Gastrocnemius medialis (tissue), 4 donors: ENCODE data around the gene CLDN4.

Experiments
- CTCF ChIP-seq, 5 experiments: fragments of 450-650 bp in 3 of 5; fragments of 200-600 bp in 2 of 5; sonication (generic) in 2 of 5; IDR thresholded peaks in 4 of 5; conservative IDR thresholded peaks in 1 of 5; 1 replicate in 4 of 5; 2 replicates in 1 of 5; pipeline ENCODE4 v1.5.1; 2016 to 2019; ENCODE audit warnings: antibody characterized with exemption in 5 of 5, mild to moderate bottlenecking in 3 of 5, moderate library complexity in 3 of 5
- POLR2A ChIP-seq, 2 donors: fragments of 450-650 bp; IDR thresholded peaks; one replicate each; pipeline ENCODE4 v1.6.1; 2017; ENCODE audit warnings: antibody characterized with exemption in 2 of 2, mild to moderate bottlenecking in 2 of 2, moderate library complexity in 2 of 2

GRCh38 chr7:73852500-73852899 lies 21.7 kb downstream of the CLDN4 start:
- TF ChIP-seq CTCF (IDR thresholded peaks at IDR 0.05 in 4 of 5, conservative IDR thresholded peaks at IDR 0.05 in 1 of 5) (no peak), POLR2A (IDR thresholded peaks at IDR 0.05) (no peak)
